Liver (tissue), 3 donors: Measurements from ENCODE around the gene DNAH2.

Source experiments
- ATF3 ChIP-seq: IDR thresholded peaks from 2 replicates; pipeline ENCODE4 v1.6.1; 2016; ENCODE audit warnings: antibody characterized with exemption
- EGR1 ChIP-seq, 2 donors: IDR thresholded peaks; 2 replicates each; pipeline ENCODE4 v1.6.1; 2016 to 2018; ENCODE audit warnings: antibody characterized with exemption in 2 of 2, low read depth in 2 of 2
- RAD21 ChIP-seq, 2 donors: IDR thresholded peaks; 2 replicates each; pipeline ENCODE4 v1.6.1; 2016; ENCODE audit warnings: antibody characterized with exemption in 2 of 2, mild to moderate bottlenecking in 2 of 2
- REST ChIP-seq: IDR thresholded peaks from 2 replicates; pipeline ENCODE4 v1.6.1; 2016; ENCODE audit warnings: antibody characterized with exemption, mild to moderate bottlenecking
- SP1 ChIP-seq: IDR thresholded peaks from 2 replicates; pipeline ENCODE4 v1.6.1; 2018; ENCODE audit warnings: antibody characterized with exemption, mild to moderate bottlenecking
- YY1 ChIP-seq: IDR thresholded peaks from 2 replicates; pipeline ENCODE4 v1.6.1; 2016; ENCODE audit warnings: antibody characterized with exemption, mild to moderate bottlenecking
- TF ChIP-seq, protein P1 (sequence below): fragments of 150-350 bp; IDR thresholded peaks from 2 replicates; pipeline ENCODE4 v1.5.1; 2017; ENCODE audit warnings: improper control_type of control experiment, low read depth, low read length; ENCODE audit not compliant: missing input control
- donor health status: healthy.
- donor health status: healthy.

GRCh38 chr17:7846765-7847661 is 129.5 kb downstream of the DNAH2 start:
- TF ChIP-seq, protein P1, sequence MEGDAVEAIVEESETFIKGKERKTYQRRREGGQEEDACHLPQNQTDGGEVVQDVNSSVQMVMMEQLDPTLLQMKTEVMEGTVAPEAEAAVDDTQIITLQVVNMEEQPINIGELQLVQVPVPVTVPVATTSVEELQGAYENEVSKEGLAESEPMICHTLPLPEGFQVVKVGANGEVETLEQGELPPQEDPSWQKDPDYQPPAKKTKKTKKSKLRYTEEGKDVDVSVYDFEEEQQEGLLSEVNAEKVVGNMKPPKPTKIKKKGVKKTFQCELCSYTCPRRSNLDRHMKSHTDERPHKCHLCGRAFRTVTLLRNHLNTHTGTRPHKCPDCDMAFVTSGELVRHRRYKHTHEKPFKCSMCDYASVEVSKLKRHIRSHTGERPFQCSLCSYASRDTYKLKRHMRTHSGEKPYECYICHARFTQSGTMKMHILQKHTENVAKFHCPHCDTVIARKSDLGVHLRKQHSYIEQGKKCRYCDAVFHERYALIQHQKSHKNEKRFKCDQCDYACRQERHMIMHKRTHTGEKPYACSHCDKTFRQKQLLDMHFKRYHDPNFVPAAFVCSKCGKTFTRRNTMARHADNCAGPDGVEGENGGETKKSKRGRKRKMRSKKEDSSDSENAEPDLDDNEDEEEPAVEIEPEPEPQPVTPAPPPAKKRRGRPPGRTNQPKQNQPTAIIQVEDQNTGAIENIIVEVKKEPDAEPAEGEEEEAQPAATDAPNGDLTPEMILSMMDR = no peak
- TF ChIP-seq ATF3 = no peak
- no peak for TF ChIP-seq RAD21 (IDR thresholded peaks at IDR 0.05)
- no peak for TF ChIP-seq SP1
- no peak for TF ChIP-seq EGR1 (IDR thresholded peaks at IDR 0.05; ENCODE audit: low read depth in 2 of 2)
- TF ChIP-seq REST = no peak
- no peak for TF ChIP-seq YY1
